WTC11 (cell line): ENCODE data around the gene PHRF1. TPM values are rescaled to one million over a fixed set of nuclear protein-coding genes. Genes with fewer than 3 reads are reported as not detected.

Experiments used
- ATAC-seq: fragments of 200-7000 bp; cut with Tn5 transposase; 2 replicates; pipeline ENCODE4 v1.10.0; 2021; ENCODE audit warnings: mild to moderate bottlenecking, moderate library complexity
- CTCF ChIA-PET: fragments of 300-600 bp; sonication (Branson Sonifier 250); formaldehyde crosslinking; loops from one replicate; lab custom pipeline; 2021; ENCODE audit warnings: antibody characterized with exemption; lab: Charles Lee
- POLR2A ChIA-PET: fragments of 350-600 bp; sonication (Branson Sonifier 250); formaldehyde crosslinking; loops from one replicate; lab custom pipeline; 2021; ENCODE audit warnings: antibody characterized with exemption; lab: Charles Lee
- DNase-seq: peaks from one replicate; pipeline ENCODE4 v3.0.0; 2021; ENCODE audit warnings: low spot score
- H3K27ac Mint-ChIP-seq: 2 replicates; pipeline ENCODE4 v1.8.0; 2021; ENCODE audit warnings: mixed read lengths
- H3K27me3 Mint-ChIP-seq: 2 replicates; pipeline ENCODE4 v1.8.0; 2021; ENCODE audit warnings: low read depth, mild to moderate bottlenecking, moderate library complexity, mixed read lengths
- H3K36me3 Mint-ChIP-seq: 2 replicates; pipeline ENCODE4 v1.8.0; 2021; ENCODE audit warnings: mixed read lengths
- H3K4me1 Mint-ChIP-seq: 2 replicates; pipeline ENCODE4 v1.8.0; 2022; ENCODE audit warnings: mixed read lengths
- H3K4me3 Mint-ChIP-seq: 2 replicates; pipeline ENCODE4 v1.8.0; 2021; ENCODE audit warnings: mild to moderate bottlenecking, moderate library complexity, mixed read lengths
- H3K9me3 Mint-ChIP-seq: 2 replicates; pipeline ENCODE4 v1.8.0; 2021; ENCODE audit warnings: mixed read lengths
- ATF3 ChIP-seq: sonication (generic); formaldehyde crosslinking; conservative IDR thresholded peaks from 2 replicates; pipeline ENCODE4 v1.8.1; 2022; ENCODE audit warnings: mild to moderate bottlenecking, missing genetic modification reagents
- CBFB ChIP-seq: sonication (generic); formaldehyde crosslinking; IDR thresholded peaks from 2 replicates; pipeline ENCODE4 v1.8.1; 2022; ENCODE audit warnings: mild to moderate bottlenecking, low read depth, missing genetic modification reagents
- CREM ChIP-seq: sonication (generic); formaldehyde crosslinking; IDR thresholded peaks from 2 replicates; pipeline ENCODE4 v1.8.1; 2022; ENCODE audit warnings: mild to moderate bottlenecking, missing genetic modification reagents, moderate library complexity
- E2F4 ChIP-seq: sonication (generic); formaldehyde crosslinking; IDR thresholded peaks from 2 replicates; pipeline ENCODE4 v1.8.1; 2022; ENCODE audit warnings: low read depth, mild to moderate bottlenecking, moderate library complexity, missing genetic modification reagents, borderline replicate concordance
- EMX1 ChIP-seq: fragments of 250-450 bp; sonication (Bioruptor Pico); IDR thresholded peaks from 2 replicates; pipeline ENCODE4 v1.8.0; 2021; ENCODE audit warnings: mild to moderate bottlenecking
- GRHL2 ChIP-seq: fragments of 250-450 bp; sonication (Bioruptor Pico); IDR thresholded peaks from 2 replicates; pipeline ENCODE4 v1.8.0; 2022; ENCODE audit warnings: mild to moderate bottlenecking, moderate library complexity; ENCODE audit not compliant: insufficient replicate concordance, severe bottlenecking
- GTF2I ChIP-seq: fragments of 250-450 bp; sonication (Bioruptor Pico); conservative IDR thresholded peaks from 2 replicates; pipeline ENCODE4 v1.4.0; 2021; ENCODE audit warnings: mild to moderate bottlenecking
- IRF1 ChIP-seq: sonication (generic); formaldehyde crosslinking; IDR thresholded peaks from 2 replicates; pipeline ENCODE4 v1.8.0; 2023; ENCODE audit warnings: missing genetic modification reagents
- JAZF1 ChIP-seq: fragments of 250-450 bp; sonication (Bioruptor Pico); IDR thresholded peaks from 2 replicates; pipeline ENCODE4 v1.9.0; 2021; ENCODE audit warnings: moderate library complexity, mild to moderate bottlenecking, inconsistent platforms
- KAT7 ChIP-seq: sonication (generic); formaldehyde crosslinking; IDR thresholded peaks from 2 replicates; pipeline ENCODE4 v1.8.1; 2023; ENCODE audit warnings: missing genetic modification reagents, mild to moderate bottlenecking, borderline replicate concordance
- MXD4 ChIP-seq: fragments of 250-450 bp; sonication (Bioruptor Pico); IDR thresholded peaks from 2 replicates; pipeline ENCODE4 v1.8.0; 2021; ENCODE audit warnings: mild to moderate bottlenecking, moderate library complexity, borderline replicate concordance
- NFATC4 ChIP-seq: fragments of 250-450 bp; sonication (Bioruptor Pico); IDR thresholded peaks from 2 replicates; pipeline ENCODE4 v1.9.0; 2021; ENCODE audit warnings: mild to moderate bottlenecking
- NFYB ChIP-seq: sonication (generic); formaldehyde crosslinking; conservative IDR thresholded peaks from 2 replicates; pipeline ENCODE4 v1.8.0; 2022; ENCODE audit warnings: low read depth, missing genetic modification reagents
- PRRX2 ChIP-seq: fragments of 250-450 bp; sonication (Bioruptor Pico); IDR thresholded peaks from 2 replicates; pipeline ENCODE4 v1.8.0; 2021; ENCODE audit warnings: mild to moderate bottlenecking
- RORB ChIP-seq: fragments of 250-450 bp; sonication (Bioruptor Pico); IDR thresholded peaks from 2 replicates; pipeline ENCODE4 v1.9.0; 2021; ENCODE audit warnings: mild to moderate bottlenecking
- TEAD1 ChIP-seq: sonication (generic); formaldehyde crosslinking; IDR thresholded peaks from 2 replicates; pipeline ENCODE4 v1.8.0; 2022; ENCODE audit warnings: mild to moderate bottlenecking, missing genetic modification reagents
- TEAD4 ChIP-seq: sonication (generic); formaldehyde crosslinking; IDR thresholded peaks from 2 replicates; pipeline ENCODE4 v1.8.0; 2022; ENCODE audit warnings: mild to moderate bottlenecking, missing genetic modification reagents
- TP53 ChIP-seq: sonication (generic); formaldehyde crosslinking; IDR thresholded peaks from 2 replicates; pipeline ENCODE4 v1.8.1; 2023; ENCODE audit warnings: mild to moderate bottlenecking, missing genetic modification reagents
- ZNF138 ChIP-seq: sonication (generic); formaldehyde crosslinking; conservative IDR thresholded peaks from 2 replicates; pipeline ENCODE4 v1.8.1; 2022; ENCODE audit warnings: mild to moderate bottlenecking, moderate library complexity, missing genetic modification reagents
- ZNF219 ChIP-seq: sonication (generic); formaldehyde crosslinking; IDR thresholded peaks from 2 replicates; pipeline ENCODE4 v1.8.0; 2023; ENCODE audit warnings: missing genetic modification reagents, mild to moderate bottlenecking, borderline replicate concordance
- ZNF317 ChIP-seq: sonication (generic); formaldehyde crosslinking; IDR thresholded peaks from 2 replicates; pipeline ENCODE4 v1.8.1; 2023; ENCODE audit warnings: low read depth, mild to moderate bottlenecking, moderate library complexity, missing genetic modification reagents, borderline replicate concordance
- total RNA-seq: library from RNA; stranded (reverse); gene quantifications from 3 replicates; pipeline ENCODE4 v1.2.3, GENCODE V29; 2021
- TF ChIP-seq, protein P1 (sequence below): sonication (generic); formaldehyde crosslinking; IDR thresholded peaks from 2 replicates; pipeline ENCODE4 v1.8.0; 2023; ENCODE audit warnings: missing genetic modification reagents, mild to moderate bottlenecking, borderline replicate concordance
- TF ChIP-seq, protein P2 (sequence below): sonication (generic); formaldehyde crosslinking; IDR thresholded peaks from 2 replicates; pipeline ENCODE4 v1.8.1; 2023; ENCODE audit warnings: mild to moderate bottlenecking, moderate library complexity, missing genetic modification reagents
- TF ChIP-seq, protein P3 (sequence below): fragments of 250-450 bp; sonication (Bioruptor Pico); IDR thresholded peaks from 2 replicates; pipeline ENCODE4 v2.1.2; 2022; ENCODE audit warnings: mild to moderate bottlenecking, moderate library complexity

The PHRF1 gene
- total RNA-seq, 1 experiment from 2014 or later, result 46.9 TPM

DNA sequence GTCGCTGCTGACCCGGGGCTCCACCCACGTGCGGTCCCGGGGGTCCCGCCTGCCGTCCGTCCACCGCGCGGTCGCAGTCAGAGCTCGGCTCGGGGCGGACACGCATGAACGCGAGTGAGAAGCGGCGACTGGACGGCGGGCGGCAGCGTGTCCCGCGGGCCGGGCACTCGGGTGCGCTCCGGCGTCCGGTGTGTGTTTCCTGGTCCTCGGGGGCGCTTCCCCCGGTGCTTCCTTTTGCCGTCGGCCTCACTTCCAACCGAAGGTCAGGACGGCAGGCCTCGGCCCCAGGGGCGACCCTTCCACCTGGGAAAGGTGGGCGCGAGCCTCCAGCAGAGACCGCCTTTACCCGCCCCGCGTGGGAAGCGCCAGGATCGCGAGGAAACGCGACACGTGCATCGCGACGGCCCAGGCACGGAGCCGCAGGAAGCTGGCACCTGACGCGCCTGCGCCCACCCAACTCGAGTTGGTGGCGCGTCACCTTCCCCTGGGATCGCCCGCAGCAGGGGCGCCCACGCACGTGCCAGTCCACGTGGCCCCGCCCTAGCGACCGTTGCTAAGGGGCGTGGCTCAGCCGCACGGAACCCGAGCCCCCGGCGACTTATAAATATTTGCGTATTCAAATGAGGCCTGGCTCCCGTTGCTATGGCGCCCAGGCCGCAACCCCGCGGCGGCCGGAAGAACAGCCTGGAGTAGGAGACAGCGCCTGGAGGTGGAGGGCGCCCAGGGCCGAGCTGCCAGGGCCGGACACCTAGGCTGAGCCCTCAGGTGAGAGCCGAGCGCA lies 39.2 kb upstream of the PHRF1 start, which contains the start of gene LRRC56 (continued):
- TF ChIP-seq, protein P1, sequence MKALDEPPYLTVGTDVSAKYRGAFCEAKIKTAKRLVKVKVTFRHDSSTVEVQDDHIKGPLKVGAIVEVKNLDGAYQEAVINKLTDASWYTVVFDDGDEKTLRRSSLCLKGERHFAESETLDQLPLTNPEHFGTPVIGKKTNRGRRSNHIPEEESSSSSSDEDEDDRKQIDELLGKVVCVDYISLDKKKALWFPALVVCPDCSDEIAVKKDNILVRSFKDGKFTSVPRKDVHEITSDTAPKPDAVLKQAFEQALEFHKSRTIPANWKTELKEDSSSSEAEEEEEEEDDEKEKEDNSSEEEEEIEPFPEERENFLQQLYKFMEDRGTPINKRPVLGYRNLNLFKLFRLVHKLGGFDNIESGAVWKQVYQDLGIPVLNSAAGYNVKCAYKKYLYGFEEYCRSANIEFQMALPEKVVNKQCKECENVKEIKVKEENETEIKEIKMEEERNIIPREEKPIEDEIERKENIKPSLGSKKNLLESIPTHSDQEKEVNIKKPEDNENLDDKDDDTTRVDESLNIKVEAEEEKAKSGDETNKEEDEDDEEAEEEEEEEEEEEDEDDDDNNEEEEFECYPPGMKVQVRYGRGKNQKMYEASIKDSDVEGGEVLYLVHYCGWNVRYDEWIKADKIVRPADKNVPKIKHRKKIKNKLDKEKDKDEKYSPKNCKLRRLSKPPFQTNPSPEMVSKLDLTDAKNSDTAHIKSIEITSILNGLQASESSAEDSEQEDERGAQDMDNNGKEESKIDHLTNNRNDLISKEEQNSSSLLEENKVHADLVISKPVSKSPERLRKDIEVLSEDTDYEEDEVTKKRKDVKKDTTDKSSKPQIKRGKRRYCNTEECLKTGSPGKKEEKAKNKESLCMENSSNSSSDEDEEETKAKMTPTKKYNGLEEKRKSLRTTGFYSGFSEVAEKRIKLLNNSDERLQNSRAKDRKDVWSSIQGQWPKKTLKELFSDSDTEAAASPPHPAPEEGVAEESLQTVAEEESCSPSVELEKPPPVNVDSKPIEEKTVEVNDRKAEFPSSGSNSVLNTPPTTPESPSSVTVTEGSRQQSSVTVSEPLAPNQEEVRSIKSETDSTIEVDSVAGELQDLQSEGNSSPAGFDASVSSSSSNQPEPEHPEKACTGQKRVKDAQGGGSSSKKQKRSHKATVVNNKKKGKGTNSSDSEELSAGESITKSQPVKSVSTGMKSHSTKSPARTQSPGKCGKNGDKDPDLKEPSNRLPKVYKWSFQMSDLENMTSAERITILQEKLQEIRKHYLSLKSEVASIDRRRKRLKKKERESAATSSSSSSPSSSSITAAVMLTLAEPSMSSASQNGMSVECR, result no peak
- TF ChIP-seq JAZF1, result no peak
- no peak for TF ChIP-seq ZNF219
- TF ChIP-seq, protein P2, sequence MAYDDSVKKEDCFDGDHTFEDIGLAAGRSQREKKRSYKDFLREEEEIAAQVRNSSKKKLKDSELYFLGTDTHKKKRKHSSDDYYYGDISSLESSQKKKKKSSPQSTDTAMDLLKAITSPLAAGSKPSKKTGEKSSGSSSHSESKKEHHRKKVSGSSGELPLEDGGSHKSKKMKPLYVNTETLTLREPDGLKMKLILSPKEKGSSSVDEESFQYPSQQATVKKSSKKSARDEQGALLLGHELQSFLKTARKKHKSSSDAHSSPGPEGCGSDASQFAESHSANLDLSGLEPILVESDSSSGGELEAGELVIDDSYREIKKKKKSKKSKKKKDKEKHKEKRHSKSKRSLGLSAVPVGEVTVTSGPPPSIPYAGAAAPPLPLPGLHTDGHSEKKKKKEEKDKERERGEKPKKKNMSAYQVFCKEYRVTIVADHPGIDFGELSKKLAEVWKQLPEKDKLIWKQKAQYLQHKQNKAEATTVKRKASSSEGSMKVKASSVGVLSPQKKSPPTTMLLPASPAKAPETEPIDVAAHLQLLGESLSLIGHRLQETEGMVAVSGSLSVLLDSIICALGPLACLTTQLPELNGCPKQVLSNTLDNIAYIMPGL (CRISPR knock-in tag), result 0 out of 2 replicates have a peak, but pooled peaks have one; percentile 9
- TF ChIP-seq NFYB (CRISPR knock-in tag), result no peak
- no peak for TF ChIP-seq IRF1
- TF ChIP-seq GTF2I, result no peak
- no peak for TF ChIP-seq ZNF317 (CRISPR knock-in tag)
- TF ChIP-seq PRRX2 (CRISPR knock-in tag), result no peak
- TF ChIP-seq RORB (CRISPR knock-in tag), result no peak
- TF ChIP-seq CREM (CRISPR knock-in tag), result 0 out of 2 replicates have a peak, but pooled peaks have one; percentile 32
- TF ChIP-seq TP53 (CRISPR knock-in tag), result peak; percentile 90
- TF ChIP-seq NFATC4 (CRISPR knock-in tag), result no peak

GRCh38 chr11:537622-538430 lies 38.4 kb upstream of the PHRF1 start:
- CTCF ChIA-PET, result interaction anchor here (1.5 to 1.7 kb wide), 2 partner anchors 17 kb away, joined by 4 to 7 read pairs; no protein-coding TSS in a partner anchor
- no peaks in the 10 kb centered on the region for H3K9me3 Mint-ChIP-seq
- no peak overlapping the region for H3K27ac Mint-ChIP-seq
- peaks cover 22% of the 10 kb centered on the region for H3K27me3 Mint-ChIP-seq
- POLR2A ChIA-PET, result interaction anchor here (0.5 kb wide), 1 partner anchor 144 kb away, joined by 3 read pairs; the partner anchor contains the start of gene PKP3
- H3K4me3 Mint-ChIP-seq, result peak overlapping the region; percentile 51
- ATAC-seq (no peak), DNase-seq (no peak)
- H3K36me3 Mint-ChIP-seq, result peaks cover 3% of the 10 kb centered on the region
- no peaks in the 10 kb centered on the region for H3K4me1 Mint-ChIP-seq
- TF ChIP-seq KAT7 (no peak), CBFB (no peak), ATF3 (CRISPR knock-in tag) (no peak), EMX1 (no peak), ZNF138 (CRISPR knock-in tag) (no peak), TEAD4 (CRISPR knock-in tag) (no peak), GRHL2 (no peak), MXD4 (CRISPR knock-in tag) (no peak), E2F4 (no peak), TEAD1 (CRISPR knock-in tag) (no peak)
- TF ChIP-seq, protein P2 (CRISPR knock-in tag), result no peak
- TF ChIP-seq, protein P3, sequence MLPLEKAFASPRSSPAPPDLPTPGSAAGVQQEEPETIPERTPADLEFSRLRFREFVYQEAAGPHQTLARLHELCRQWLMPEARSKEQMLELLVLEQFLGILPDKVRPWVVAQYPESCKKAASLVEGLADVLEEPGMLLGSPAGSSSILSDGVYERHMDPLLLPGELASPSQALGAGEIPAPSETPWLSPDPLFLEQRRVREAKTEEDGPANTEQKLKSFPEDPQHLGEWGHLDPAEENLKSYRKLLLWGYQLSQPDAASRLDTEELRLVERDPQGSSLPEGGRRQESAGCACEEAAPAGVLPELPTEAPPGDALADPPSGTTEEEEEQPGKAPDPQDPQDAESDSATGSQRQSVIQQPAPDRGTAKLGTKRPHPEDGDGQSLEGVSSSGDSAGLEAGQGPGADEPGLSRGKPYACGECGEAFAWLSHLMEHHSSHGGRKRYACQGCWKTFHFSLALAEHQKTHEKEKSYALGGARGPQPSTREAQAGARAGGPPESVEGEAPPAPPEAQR (CRISPR knock-in tag), result no peak
